Bronchial epithelial cell (primary cell): ENCODE results near the gene RBBP8. TPM values are rescaled to one million over a fixed set of nuclear protein-coding genes. Genes with fewer than 3 reads are reported as not detected.
"Not testable (repeated sequence)": the region's sequence is repeated elsewhere in the genome, so short reads cannot be mapped to it uniquely, and the experiment has no call there.

Experiments used
- DNase-seq: peaks from one replicate; pipeline ENCODE4 v3.0.0-alpha.2; 2010; ENCODE audit warnings: low read depth
- FAIRE-seq: peaks from 2 replicates; lab custom pipeline; 2011; peaks lifted over from hg19 to GRCh38; lab: Jason Lieb, UNC
- H3K27me3 ChIP-seq: 2 replicates; pipeline ENCODE4 v1.5.1; 2011; ENCODE audit warnings: low read length; ENCODE audit not compliant: control insufficient read depth, insufficient read depth
- H3K36me3 ChIP-seq: 2 replicates; pipeline ENCODE4 v1.5.1; 2011; ENCODE audit warnings: low read length; ENCODE audit not compliant: control insufficient read depth, insufficient read depth
- H3K4me3 ChIP-seq: 2 replicates; pipeline ENCODE4 v1.5.1; 2011; ENCODE audit warnings: mild to moderate bottlenecking, low read depth, low read length, control low read depth
- total RNA-seq: library from RNA; depleted of rRNA; stranded (reverse); fragments of >200 nt; gene quantifications from 2 replicates; pipeline ENCODE4 v1.2.1, GENCODE V29; 2014
- TF ChIP-seq, protein P1 (sequence below): IDR thresholded peaks from 2 replicates; pipeline ENCODE4 v1.5.1; 2011; ENCODE audit warnings: mild to moderate bottlenecking, moderate library complexity, low read length, control low read depth, inconsistent platforms; ENCODE audit not compliant: insufficient read depth, severe bottlenecking

The RBBP8 gene
- total RNA-seq, 1 donor from 2014 or later: 72.9 TPM

DNA sequence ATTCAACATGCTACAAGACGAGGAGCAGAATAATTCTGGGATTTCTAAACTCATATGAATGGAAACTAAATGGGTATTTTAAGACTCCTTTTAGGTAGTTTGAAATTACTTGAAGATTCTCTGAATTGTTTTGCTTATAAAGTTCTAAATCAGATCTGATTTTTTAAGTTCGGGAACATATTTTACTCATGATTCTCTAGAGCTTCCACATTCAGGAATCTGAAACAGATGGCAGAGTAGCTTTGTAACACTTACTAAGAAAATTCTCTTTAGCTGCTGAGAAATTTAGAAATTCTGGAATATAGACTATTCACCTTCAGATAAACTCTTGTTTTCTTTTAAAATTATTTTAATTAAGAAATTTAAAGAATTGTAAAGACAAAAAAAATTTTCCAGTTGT lies 13.7 kb downstream of the RBBP8 start:
- DNase-seq (no peak), FAIRE-seq (no peak)
- TF ChIP-seq, protein P1, sequence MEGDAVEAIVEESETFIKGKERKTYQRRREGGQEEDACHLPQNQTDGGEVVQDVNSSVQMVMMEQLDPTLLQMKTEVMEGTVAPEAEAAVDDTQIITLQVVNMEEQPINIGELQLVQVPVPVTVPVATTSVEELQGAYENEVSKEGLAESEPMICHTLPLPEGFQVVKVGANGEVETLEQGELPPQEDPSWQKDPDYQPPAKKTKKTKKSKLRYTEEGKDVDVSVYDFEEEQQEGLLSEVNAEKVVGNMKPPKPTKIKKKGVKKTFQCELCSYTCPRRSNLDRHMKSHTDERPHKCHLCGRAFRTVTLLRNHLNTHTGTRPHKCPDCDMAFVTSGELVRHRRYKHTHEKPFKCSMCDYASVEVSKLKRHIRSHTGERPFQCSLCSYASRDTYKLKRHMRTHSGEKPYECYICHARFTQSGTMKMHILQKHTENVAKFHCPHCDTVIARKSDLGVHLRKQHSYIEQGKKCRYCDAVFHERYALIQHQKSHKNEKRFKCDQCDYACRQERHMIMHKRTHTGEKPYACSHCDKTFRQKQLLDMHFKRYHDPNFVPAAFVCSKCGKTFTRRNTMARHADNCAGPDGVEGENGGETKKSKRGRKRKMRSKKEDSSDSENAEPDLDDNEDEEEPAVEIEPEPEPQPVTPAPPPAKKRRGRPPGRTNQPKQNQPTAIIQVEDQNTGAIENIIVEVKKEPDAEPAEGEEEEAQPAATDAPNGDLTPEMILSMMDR: no peak
- Histone ChIP-seq H3K36me3 (peaks cover 12% of the 10 kb centered on the region), H3K4me3 (no peak overlapping the region), H3K27me3 (no peaks in the 10 kb centered on the region)

DNA sequence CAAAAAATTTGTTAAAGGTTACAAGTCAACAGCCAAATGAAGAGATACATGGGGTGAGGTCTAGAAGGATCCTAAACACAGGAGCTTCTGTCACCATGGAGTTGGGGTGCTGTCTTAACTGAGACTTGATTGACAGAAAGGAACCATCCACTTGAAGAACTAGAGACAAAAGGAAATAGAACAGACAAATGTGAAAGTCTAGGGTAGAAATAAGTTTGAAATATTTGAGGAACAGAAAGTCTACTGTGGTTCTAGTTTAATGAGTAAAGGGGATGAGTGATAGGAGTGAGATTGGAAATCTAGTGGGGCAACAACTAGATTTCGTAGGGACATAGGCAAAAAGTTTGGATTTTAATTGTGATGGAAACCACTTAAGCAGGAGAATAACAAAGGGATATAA lies 18.7 kb downstream of the RBBP8 start:
- peaks cover 19% of the 10 kb centered on the region for H3K36me3 ChIP-seq
- TF ChIP-seq, protein P1: no peak
- DNase-seq (no peak), FAIRE-seq (no peak)
- H3K4me3 ChIP-seq: no peak overlapping the region
- no peaks in the 10 kb centered on the region for H3K27me3 ChIP-seq

DNA sequence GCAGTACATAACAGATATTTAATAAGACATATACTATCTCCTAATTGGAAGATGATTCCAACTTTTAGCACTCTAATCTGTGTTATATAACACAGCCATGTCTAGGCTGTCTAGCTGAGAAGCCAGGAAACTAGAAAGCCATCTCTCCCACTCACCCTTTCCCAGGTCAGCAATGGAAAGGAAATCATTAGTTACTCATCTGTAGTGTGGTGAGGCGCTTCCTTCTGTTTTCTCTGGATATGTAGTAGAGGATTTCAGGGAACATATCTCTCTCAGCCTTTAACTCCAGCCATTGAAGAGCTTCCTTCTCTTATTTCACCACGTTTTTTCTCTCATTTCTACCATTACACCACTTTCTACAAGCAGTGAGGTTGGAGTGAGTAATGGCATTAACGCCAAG lies 19.4 kb downstream of the RBBP8 start:
- TF ChIP-seq, protein P1: no peak
- no peaks in the 10 kb centered on the region for H3K27me3 ChIP-seq
- DNase-seq: no peak
- H3K36me3 ChIP-seq: peaks cover 21% of the 10 kb centered on the region
- H3K4me3 ChIP-seq: no peak overlapping the region
- FAIRE-seq: no peak

DNA sequence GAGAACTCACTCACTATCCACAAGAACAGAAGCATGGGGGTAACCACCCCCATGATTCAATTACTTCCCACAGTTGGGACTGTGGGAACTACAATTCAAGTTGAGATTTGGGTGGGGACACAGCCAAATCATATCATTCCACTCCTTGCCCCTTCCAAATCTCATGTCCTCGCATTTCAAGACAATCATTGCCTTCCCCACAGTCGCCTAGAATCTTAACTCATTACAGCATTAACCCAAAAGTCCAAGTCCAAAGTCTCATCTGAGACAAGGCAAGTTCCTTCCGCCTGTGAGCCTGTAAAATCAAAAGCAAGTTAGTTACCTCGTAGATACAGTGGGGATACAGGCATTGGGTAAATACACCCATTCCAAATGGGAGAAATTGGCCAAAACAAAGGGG lies 20.9 kb downstream of the RBBP8 start:
- peak; percentile 58 for FAIRE-seq
- DNase-seq, H3K27me3 ChIP-seq, H3K4me3 ChIP-seq: not testable (repeated sequence)
- H3K36me3 ChIP-seq: peaks cover 22% of the 10 kb centered on the region

DNA sequence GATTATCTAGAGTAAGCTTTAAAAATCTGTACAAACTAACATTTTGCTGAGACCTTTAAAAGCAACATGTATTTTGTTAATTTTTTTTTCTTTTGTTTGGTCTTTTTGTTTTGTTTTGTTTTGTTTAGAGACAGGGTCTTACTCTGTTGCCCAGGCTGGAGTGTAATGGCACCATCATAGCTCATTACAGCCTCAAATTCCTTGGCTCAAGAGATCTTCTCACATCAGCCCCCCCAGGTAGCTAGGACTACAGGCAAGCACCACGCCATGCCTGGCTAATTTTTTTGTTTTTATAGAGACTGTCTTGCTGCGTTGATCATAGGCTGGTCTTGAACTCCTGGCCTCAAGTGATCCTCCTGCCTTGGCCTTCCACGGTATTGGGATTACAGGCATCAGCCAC lies 23.1 kb downstream of the RBBP8 start:
- DNase-seq: no peak
- no peak for FAIRE-seq
- Histone ChIP-seq H3K36me3 (peaks cover 15% of the 10 kb centered on the region), H3K27me3 (no peaks in the 10 kb centered on the region), H3K4me3 (no peak overlapping the region)
- TF ChIP-seq, protein P1: no peak

DNA sequence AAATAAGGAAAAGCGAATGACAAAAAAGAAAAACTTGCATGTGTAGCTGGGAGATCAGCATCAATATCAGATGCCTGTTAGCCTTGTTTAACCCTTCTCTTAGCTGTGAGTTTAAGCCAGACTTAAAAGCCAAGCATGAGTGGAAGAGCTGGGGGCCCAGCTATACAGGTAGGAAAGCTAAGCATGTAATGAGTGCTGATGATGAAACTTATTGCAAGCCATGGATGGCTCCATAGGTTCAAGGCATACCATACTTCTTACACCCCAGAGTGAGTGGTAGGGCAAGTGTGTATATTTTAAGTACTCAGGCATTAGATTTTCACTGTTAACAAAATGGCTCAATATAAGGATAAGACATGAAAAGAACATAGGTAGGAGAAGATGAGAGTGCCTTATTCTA lies 28.0 kb downstream of the RBBP8 start:
- H3K4me3 ChIP-seq: no peak overlapping the region
- TF ChIP-seq, protein P1: no peak
- peaks cover 10% of the 10 kb centered on the region for H3K36me3 ChIP-seq
- no peak for DNase-seq
- FAIRE-seq: no peak
- H3K27me3 ChIP-seq: no peaks in the 10 kb centered on the region
